Prostate gland (tissue), 2 donors: ENCODE data around the gene NEU2.

Experiments used
- CTCF ChIP-seq, 4 experiments: fragments of 200-600 bp in 2 of 4; fragments of 450-650 bp in 2 of 4; sonication (generic) in 2 of 4; IDR thresholded peaks; 1 replicate in 3 of 4; 2 replicates in 1 of 4; pipeline ENCODE4 v1.5.1; 2016 to 2019; ENCODE audit warnings: antibody characterized with exemption in 4 of 4, mild to moderate bottlenecking in 2 of 4, moderate library complexity in 2 of 4
- POLR2AphosphoS5 ChIP-seq: sonication (generic); formaldehyde crosslinking; IDR thresholded peaks from one replicate; pipeline ENCODE4 v1.6.1; 2017; ENCODE audit warnings: antibody characterized with exemption

GRCh38 chr2:233081731-233082221 lies 49.3 kb downstream of the NEU2 start:
- no peak for TF ChIP-seq CTCF (IDR thresholded peaks at IDR 0.05)
- no peak for TF ChIP-seq POLR2AphosphoS5
